LNCaP clone FGC (cell line): ENCODE results near the gene HSPA12A.

ENCODE experiments used
- DNase-seq: peaks from one replicate; pipeline ENCODE4 v3.0.0-alpha.2; 2011; ENCODE audit warnings: low read depth
- H3K4me3 ChIP-seq: 2 replicates; pipeline ENCODE4 v1.5.1; 2011; ENCODE audit warnings: mild to moderate bottlenecking, low read depth, low read length, control low read depth
- TF ChIP-seq, protein P1 (sequence below): IDR thresholded peaks from 2 replicates; pipeline ENCODE4 v1.5.1; 2012; ENCODE audit warnings: mild to moderate bottlenecking; ENCODE audit not compliant: control insufficient read depth, insufficient read depth; ENCODE audit errors: extremely low read depth

The HSPA12A gene

DNA sequence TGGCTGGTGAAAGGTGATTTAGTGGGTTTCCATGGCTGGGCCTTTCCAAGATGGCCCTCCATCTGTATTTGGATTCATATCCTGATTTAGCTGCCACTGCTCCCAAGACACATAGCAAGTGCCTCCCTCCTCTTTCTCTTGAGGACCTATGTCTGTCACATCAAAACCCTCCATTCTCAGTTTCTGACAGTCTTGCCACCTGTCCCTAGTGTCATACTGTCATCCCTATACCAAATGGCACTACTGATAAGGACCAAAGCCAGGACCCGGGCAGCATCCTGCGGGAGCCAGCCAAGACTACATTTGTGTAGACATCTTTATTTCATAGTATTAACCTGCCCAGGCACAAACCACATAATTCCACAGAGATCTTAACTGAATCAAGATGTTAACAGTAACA lies 86.8 kb downstream of the HSPA12A start:
- TF ChIP-seq, protein P1, sequence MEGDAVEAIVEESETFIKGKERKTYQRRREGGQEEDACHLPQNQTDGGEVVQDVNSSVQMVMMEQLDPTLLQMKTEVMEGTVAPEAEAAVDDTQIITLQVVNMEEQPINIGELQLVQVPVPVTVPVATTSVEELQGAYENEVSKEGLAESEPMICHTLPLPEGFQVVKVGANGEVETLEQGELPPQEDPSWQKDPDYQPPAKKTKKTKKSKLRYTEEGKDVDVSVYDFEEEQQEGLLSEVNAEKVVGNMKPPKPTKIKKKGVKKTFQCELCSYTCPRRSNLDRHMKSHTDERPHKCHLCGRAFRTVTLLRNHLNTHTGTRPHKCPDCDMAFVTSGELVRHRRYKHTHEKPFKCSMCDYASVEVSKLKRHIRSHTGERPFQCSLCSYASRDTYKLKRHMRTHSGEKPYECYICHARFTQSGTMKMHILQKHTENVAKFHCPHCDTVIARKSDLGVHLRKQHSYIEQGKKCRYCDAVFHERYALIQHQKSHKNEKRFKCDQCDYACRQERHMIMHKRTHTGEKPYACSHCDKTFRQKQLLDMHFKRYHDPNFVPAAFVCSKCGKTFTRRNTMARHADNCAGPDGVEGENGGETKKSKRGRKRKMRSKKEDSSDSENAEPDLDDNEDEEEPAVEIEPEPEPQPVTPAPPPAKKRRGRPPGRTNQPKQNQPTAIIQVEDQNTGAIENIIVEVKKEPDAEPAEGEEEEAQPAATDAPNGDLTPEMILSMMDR: no peak

DNA sequence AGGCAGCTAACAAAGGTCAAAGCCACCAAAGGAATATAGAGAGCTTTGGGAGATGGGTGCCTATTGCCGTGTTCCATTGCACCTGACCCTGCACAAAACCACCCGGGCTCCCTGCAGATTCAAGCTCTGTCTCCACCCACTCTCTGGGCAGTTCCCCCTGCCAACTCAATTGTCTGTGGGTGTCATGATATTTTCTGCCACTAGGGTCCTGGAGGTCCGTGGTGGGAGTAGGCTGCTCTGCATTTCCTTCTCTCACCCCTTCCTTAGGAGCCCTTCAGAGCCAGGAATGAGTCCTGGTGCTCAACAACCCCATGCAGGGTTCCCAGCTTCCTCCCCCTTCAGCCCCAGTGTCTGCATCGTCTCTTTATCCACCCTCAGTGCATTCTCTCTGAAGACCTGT lies 87.5 kb downstream of the HSPA12A start:
- TF ChIP-seq, protein P1: no peak
- no peak overlapping the region for H3K4me3 ChIP-seq
- DNase-seq: no peak

More for the DNA sequence above, 86.8 kb downstream of the HSPA12A start:
- no peak overlapping the region for H3K4me3 ChIP-seq
- no peak for DNase-seq

DNA sequence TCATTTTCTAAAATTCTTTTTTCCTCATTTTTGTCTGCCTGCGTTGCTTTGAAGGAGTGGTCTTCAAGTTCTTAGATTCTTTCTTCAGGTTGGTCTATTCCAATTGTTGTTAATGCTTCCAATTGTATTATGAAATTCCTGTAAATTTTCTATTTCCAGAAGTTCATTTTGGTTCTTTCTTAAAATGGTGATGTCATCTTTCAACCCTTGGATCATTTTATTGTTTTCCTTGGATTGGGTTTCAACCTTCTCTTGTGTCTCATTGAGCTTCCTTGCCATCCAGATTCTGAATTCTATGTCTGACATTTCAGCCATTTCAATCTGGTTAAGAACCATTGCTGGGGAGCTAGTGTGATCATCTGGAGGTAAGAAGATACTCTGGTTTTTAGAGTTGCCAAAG lies 88.5 kb downstream of the HSPA12A start:
- TF ChIP-seq, protein P1: no peak

DNA sequence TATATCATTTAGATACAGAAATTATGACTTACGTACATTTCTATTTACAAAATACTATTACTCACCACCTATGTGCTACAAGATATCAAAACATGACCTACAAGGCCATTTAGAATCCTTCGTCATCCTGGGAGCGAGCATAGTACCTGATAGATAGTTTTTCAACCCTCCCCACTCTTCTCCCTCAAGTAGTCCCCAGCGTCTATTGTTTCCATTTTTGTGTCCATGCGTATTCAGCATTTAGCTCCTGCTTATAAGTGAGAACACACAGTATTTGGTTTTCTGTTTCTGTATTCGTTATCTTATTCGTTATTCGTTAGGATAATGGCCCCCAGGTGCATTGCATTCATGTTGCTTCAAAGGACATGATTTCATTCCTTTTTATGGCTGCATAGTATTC lies 93.5 kb downstream of the HSPA12A start:
- TF ChIP-seq, protein P1: no peak
- DNase-seq: no peak
- no peak overlapping the region for H3K4me3 ChIP-seq

More for the DNA sequence above, 88.5 kb downstream of the HSPA12A start:
- no peak overlapping the region for H3K4me3 ChIP-seq
- DNase-seq: no peak

DNA sequence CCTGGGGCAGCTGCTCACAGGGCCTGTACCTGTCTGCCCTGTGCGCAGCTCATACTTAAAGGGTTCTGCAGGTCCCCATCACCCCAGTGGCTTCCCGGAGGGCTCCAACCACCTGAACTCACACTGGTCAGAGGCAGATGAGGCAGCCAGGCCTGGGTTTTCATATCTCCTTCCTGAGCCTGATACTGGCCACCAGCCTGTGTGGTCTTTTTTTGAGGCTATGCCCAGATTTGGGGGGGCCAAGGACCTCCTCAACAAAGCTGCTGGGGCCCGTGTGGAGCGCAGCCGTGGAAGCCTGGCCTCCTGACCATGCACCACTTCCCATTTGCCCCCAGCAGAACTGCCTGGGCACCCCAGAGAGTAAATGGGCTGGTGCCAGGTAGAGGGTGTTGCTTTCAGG lies 95.9 kb downstream of the HSPA12A start:
- H3K4me3 ChIP-seq: no peak overlapping the region
- no peak for DNase-seq
- TF ChIP-seq, protein P1: no peak

DNA sequence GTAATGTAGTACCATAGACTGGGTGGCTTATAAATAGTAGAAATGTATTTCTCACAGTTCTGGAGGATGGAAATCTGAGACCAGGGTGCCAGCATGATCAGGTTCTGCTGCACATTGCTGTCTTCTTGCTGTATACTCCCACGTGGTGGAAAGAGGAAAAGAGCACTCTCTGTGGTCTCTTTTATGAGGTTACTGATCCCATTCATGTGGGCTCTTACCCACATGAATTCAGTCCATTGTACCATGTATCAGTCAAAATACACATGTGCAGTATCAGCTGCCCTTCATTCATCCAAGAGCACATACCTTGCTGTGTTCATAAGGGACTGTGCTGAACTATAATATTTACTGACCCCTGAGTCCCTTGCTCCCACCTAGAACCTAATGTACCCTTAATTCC lies 104.5 kb downstream of the HSPA12A start:
- no peak for DNase-seq
- TF ChIP-seq, protein P1: no peak
- H3K4me3 ChIP-seq: no peak overlapping the region

DNA sequence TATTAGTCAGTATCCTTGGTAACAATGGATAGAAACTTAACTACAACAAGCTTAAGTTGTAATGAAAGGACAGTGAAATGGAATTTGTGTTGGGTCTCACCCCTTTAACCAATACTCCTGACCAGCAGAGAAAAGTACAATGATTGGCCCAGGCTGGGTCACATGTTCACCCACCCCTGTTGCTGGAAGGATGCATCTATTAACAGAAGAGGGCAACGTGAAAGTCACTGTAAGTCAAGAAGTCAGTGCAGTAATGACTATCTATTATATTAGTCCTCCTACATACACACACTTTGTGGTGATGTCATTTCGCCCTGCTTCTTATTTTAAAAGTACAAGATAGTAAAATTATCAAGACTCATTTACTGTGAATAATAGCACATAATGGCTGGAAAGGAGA lies 105.4 kb downstream of the HSPA12A start:
- TF ChIP-seq, protein P1: no peak
- DNase-seq: no peak
- H3K4me3 ChIP-seq: no peak overlapping the region
